Natural killer cell (primary cell): ENCODE results near the gene NUDT14. TPM values are rescaled to one million over a fixed set of nuclear protein-coding genes. Genes with fewer than 3 reads are reported as not detected.

ENCODE experiments used
- ATAC-seq, 3 donors: fragments of 150-1000 bp in 2 of 3; fragments of 200-7000 bp in 1 of 3; cut with Tn5 transposase; 1 replicate in 1 of 3; 2 replicates in 2 of 3; pipeline ENCODE4 v1.10.0; 2021; ENCODE audit warnings: mild to moderate bottlenecking in 2 of 3, moderate library complexity in 2 of 3
- DNase-seq, 2 donors: peaks; one replicate each; pipeline versions ENCODE4 v3.0.0 to v3.0.0-alpha.2; 2013 to 2021; ENCODE audit warnings: mixed read lengths in 1 of 2
- H3K27ac ChIP-seq: one replicate; pipeline ENCODE4 v1.5.1; 2013; ENCODE audit warnings: mild to moderate bottlenecking, low read length
- H3K27me3 ChIP-seq: one replicate; pipeline ENCODE4 v1.6.1; 2013; ENCODE audit warnings: low read length; ENCODE audit not compliant: control insufficient read depth, insufficient read depth
- H3K36me3 ChIP-seq: one replicate; pipeline ENCODE4 v1.6.1; 2013; ENCODE audit warnings: low read length; ENCODE audit not compliant: control insufficient read depth, insufficient read depth
- H3K4me1 ChIP-seq: one replicate; pipeline ENCODE4 v1.6.1; 2013; ENCODE audit warnings: low read length; ENCODE audit not compliant: control insufficient read depth, insufficient read depth
- H3K4me3 ChIP-seq: one replicate; pipeline ENCODE4 v1.5.1; 2013; ENCODE audit warnings: low read length
- H3K9me3 ChIP-seq: one replicate; pipeline ENCODE4 v1.6.1; 2013; ENCODE audit warnings: low read length; ENCODE audit not compliant: control insufficient read depth, insufficient read depth
- H3K27ac Mint-ChIP-seq, 2 donors: one replicate each; pipeline ENCODE4 v1.8.0; 2022; ENCODE audit warnings: mild to moderate bottlenecking in 2 of 2, mixed read lengths in 2 of 2, moderate library complexity in 1 of 2
- H3K27me3 Mint-ChIP-seq, 2 donors: one replicate each; pipeline ENCODE4 v1.8.0; 2022; ENCODE audit warnings: low read depth in 2 of 2, mixed read lengths in 2 of 2
- H3K36me3 Mint-ChIP-seq: one replicate; pipeline ENCODE4 v1.8.0; 2022; ENCODE audit warnings: mixed read lengths
- H3K4me1 Mint-ChIP-seq, 2 donors: one replicate each; pipeline ENCODE4 v1.8.0; 2022; ENCODE audit warnings: mixed read lengths in 2 of 2
- H3K4me3 Mint-ChIP-seq: one replicate; pipeline ENCODE4 v1.8.0; 2022; ENCODE audit warnings: mild to moderate bottlenecking, moderate library complexity, mixed read lengths
- H3K9me3 Mint-ChIP-seq, 2 donors: one replicate each; pipeline ENCODE4 v1.8.0; 2022; ENCODE audit warnings: mixed read lengths in 2 of 2
- CTCF ChIP-seq: fragments of 200-600 bp; IDR thresholded peaks from one replicate; pipeline ENCODE4 v1.8.0; 2022; ENCODE audit warnings: antibody characterized with exemption
- WGBS: methylation state at CpG from one replicate; pipeline ENCODE4 v1.1.7; 2013; ENCODE audit warnings: missing lambda C conversion rate; ENCODE audit not compliant: insufficient coverage; 5-methylcytosine and 5-hydroxymethylcytosine counted together
- intact Hi-C: fragments of 100-400 bp; cut with micrococcal nuclease; formaldehyde crosslinking; loops from one replicate; pipeline ENCODE4 v1.14.2; 2022
- total RNA-seq, 4 donors: library from RNA; stranded (reverse); fragments of 120-200 nt in 1 of 4; gene quantifications; one replicate each; pipeline versions ENCODE4 v1.2.3 to v1.2.4, GENCODE V29; 2013 to 2022

The NUDT14 gene
- total RNA-seq, 3 donors from 2014 or later (not counting 1 experiment from before 2014, with no cell fraction given), result 16.0 to 32.9 (median 22.8) TPM

GRCh38 chr14:105199093-105199492 lies 18.0 kb upstream of the NUDT14 start:
- H3K4me1 ChIP-seq, result peaks cover 54% of the 10 kb centered on the region
- H3K27me3 ChIP-seq, result peaks cover 37% of the 10 kb centered on the region

DNA sequence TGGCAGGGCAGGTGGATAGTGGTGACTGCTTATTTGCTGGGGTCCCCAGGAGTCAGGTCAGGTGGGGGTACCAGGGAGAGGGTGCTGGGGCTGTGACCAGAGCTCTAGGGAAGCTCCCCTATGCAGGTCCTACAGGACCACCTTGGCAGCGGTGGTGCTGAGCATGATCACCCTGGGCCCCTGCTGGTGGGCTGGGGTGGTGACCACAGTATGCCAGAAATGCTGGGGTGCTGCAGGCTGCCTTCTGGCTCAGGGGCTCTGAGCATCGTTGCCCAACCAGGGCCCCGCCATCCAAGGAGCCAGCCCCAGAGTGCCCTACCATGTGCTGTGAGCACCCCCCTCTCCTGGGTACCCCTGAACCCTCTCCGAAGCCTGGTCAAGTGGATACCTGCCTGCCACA lies 17.5 kb upstream of the NUDT14 start:
- H3K4me1 ChIP-seq, result peaks cover 59% of the 10 kb centered on the region
- no peak for ATAC-seq
- H3K4me1 Mint-ChIP-seq, result peaks cover 6 to 34% of the 10 kb centered on the region in 2 donors
- H3K27me3 ChIP-seq, result peaks cover 38% of the 10 kb centered on the region
- intact Hi-C loops, result no loop called here
- peak in 1 of 2 donors; percentile 22 for DNase-seq
- 83% methylated on average over 4 of the region's 4 CpGs for WGBS
- no peak overlapping the region for H3K4me3 Mint-ChIP-seq
- peaks cover 14 to 52% of the 10 kb centered on the region in 2 donors for H3K27me3 Mint-ChIP-seq
- H3K27ac ChIP-seq, result no peak overlapping the region
- no peaks in the 10 kb centered on the region for H3K36me3 Mint-ChIP-seq
- H3K27ac Mint-ChIP-seq, result peak overlapping the region in 1 of 2 donors; percentile 45
- no peaks in the 10 kb centered on the region for H3K36me3 ChIP-seq
- H3K4me3 ChIP-seq, result no peak overlapping the region
- no peaks in the 10 kb centered on the region for H3K9me3 Mint-ChIP-seq
- no peak for TF ChIP-seq CTCF
- H3K9me3 ChIP-seq, result no peaks in the 10 kb centered on the region

More at GRCh38 chr14:105199093-105199492, 18.0 kb upstream of the NUDT14 start:
- H3K27me3 Mint-ChIP-seq, result peaks cover 12 to 47% of the 10 kb centered on the region in 2 donors
- Histone ChIP-seq H3K36me3 (no peaks in the 10 kb centered on the region), H3K4me3 (no peak overlapping the region), H3K9me3 (no peaks in the 10 kb centered on the region), H3K27ac (no peak overlapping the region)
- peaks cover 6 to 31% of the 10 kb centered on the region in 2 donors for H3K4me1 Mint-ChIP-seq
- no peak for DNase-seq
- no peaks in the 10 kb centered on the region for H3K36me3 Mint-ChIP-seq
- intact Hi-C loops, result no loop called here
- no peak overlapping the region for H3K4me3 Mint-ChIP-seq
- TF ChIP-seq CTCF, result no peak
- peak overlapping the region in 1 of 2 donors; percentile 45 for H3K27ac Mint-ChIP-seq
- WGBS, result 33% methylated on average over 18 of the region's 18 CpGs
- H3K9me3 Mint-ChIP-seq, result no peaks in the 10 kb centered on the region
- no peak for ATAC-seq

DNA sequence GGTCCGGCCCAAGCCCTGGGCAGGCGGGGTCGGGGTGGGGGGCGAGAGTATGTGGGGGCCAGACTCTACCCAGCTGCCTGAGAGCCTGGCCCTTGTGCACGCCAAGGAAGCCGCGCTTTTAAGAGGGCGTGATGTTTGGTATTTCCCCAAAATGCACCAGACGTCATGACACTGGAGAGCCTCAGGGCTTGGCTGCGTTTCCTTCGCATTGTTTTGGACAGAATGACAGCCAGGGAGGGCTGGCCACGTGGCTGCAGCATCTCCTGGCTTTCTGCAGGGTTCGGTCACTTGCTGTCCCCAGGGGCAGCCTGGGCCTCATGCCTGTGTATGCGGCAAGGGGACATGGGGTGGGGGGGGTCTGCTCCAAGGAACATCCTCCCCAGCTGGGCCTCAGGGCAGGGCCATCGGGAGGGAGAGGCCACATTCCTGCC lies 16.1 kb upstream of the NUDT14 start:
- TF ChIP-seq CTCF, result no peak
- H3K27ac Mint-ChIP-seq, result no peak overlapping the region
- Histone ChIP-seq H3K27ac (no peak overlapping the region), H3K4me3 (no peak overlapping the region), H3K4me1 (peaks cover 58% of the 10 kb centered on the region), H3K36me3 (no peaks in the 10 kb centered on the region), H3K9me3 (no peaks in the 10 kb centered on the region), H3K27me3 (peaks cover 40% of the 10 kb centered on the region)
- 7% methylated on average over 15 of the region's 15 CpGs for WGBS
- H3K9me3 Mint-ChIP-seq, result no peaks in the 10 kb centered on the region
- DNase-seq (peak in 1 of 2 donors; percentile 63), ATAC-seq (peak; percentile 31 to 43 (median 40))
- H3K4me1 Mint-ChIP-seq, result peaks cover 6 to 41% of the 10 kb centered on the region in 2 donors
- no peak overlapping the region for H3K4me3 Mint-ChIP-seq
- intact Hi-C loops, result no loop called here
- H3K27me3 Mint-ChIP-seq, result peaks cover 14 to 52% of the 10 kb centered on the region in 2 donors
- no peaks in the 10 kb centered on the region for H3K36me3 Mint-ChIP-seq
